ENCODE measurements around the gene RPL39.
"Not testable (repeated sequence)": the region's sequence is repeated elsewhere in the genome, so short reads cannot be mapped to it uniquely, and the experiment has no call there.

The RPL39 gene

GRCh38 chrX:119791437-119792231 is at the start of gene RPL39:
TSS of gene RPL39 (minus strand) at chrX:119791630. CDS start at chrX:119791576, 54 bp downstream.
- Histone ChIP-seq H3K4me3 (peak within 1 kb of the TSS; percentile 80), H3K27ac (peak within 1 kb of the TSS; percentile 78 to 93)
- DNase-seq (ENCODE audit: low spot score), result peak; percentile 87
- no peak for TF ChIP-seq CTCF (IDR thresholded peaks at IDR 0.05)

GRCh38 chrX:119833905-119834304 is 42.5 kb upstream of the RPL39 start:
- H3K27ac ChIP-seq, result no peak overlapping the region
- DNase-seq (ENCODE audit: low spot score), result no peak
- no peak overlapping the region for H3K4me3 ChIP-seq
- no peak for TF ChIP-seq CTCF (IDR thresholded peaks at IDR 0.05)

DNA sequence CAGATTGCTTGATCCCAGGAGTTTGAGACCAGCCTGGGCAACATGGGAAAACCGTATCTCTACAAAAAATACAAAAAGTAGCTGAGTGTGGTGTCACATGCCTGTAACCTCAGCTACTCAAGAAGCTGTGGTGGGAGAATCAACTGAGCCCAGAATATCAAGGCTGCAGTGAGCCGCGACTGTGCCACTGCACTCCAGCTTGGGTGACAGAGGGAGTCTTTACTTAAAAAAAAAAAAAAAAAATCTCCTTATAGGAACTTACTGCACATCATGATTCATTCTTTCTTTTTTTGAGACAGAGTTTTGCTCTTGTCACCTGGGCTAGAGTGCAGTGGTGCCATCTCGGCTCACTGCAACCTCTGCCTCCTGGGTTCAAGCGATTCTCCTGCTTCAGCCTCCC is 37.0 kb upstream of the RPL39 start:
- DNase-seq (ENCODE audit: low spot score), result no peak
- Histone ChIP-seq H3K27ac (no peak overlapping the region), H3K4me3 (no peak overlapping the region)
- no peak for TF ChIP-seq CTCF (IDR thresholded peaks at IDR 0.05)

- peak overlapping the region in 1 of 2 donors; percentile 25 for H3K27ac ChIP-seq
- no peak for DNase-seq (ENCODE audit: low spot score)
- no peak for TF ChIP-seq CTCF (IDR thresholded peaks at IDR 0.05)
- H3K4me3 ChIP-seq, result no peak overlapping the region
Measured at GRCh38 chrX:119826399-119826959, 35.0 kb upstream of the RPL39 start.

DNA sequence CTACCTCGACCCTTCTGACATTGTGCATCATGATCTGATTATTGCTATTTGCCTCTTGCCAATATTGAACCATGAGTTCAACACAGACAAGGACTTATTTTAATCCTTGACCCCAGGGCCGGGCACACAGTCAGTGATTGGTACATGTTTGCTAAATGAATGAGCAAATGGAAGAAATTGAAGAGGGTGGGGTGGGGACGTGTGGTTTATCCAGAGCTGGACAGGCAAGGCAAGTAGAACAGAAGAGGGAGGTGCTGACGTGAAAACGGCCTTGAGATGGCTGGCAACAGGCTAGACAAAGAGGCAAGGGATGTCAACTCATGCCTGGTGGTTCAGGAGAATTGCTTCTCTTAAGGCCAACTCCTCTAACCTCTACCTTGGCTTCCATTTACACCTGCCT is 32.8 kb upstream of the RPL39 start:
- not testable (repeated sequence) for H3K27ac ChIP-seq; DNase-seq (ENCODE audit: low spot score); H3K4me3 ChIP-seq

DNA sequence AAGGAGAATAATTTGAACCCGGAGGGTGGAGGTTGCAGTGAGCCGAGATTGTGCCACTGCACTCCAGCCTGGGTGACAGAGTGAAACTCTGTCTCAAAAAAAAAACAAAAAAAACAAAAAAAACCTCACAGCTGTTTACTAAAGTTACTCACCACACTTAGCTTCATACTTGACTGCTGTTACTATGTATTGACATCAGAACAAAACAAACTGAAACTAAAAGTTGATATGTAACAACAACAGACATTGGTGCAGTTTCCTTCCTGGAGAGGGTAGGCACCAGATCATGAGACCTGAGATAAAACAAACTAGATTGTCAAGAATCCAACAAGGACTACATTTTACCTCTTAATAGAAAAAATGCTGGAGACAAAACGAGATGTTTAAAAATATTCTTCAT is 30.3 kb upstream of the RPL39 start:
- DNase-seq (ENCODE audit: low spot score); H3K27ac ChIP-seq; H3K4me3 ChIP-seq: not testable (repeated sequence)

GRCh38 chrX:119817130-119817690 is 25.8 kb upstream of the RPL39 start:
- H3K27ac ChIP-seq, result no peak overlapping the region
- no peak for TF ChIP-seq CTCF (IDR thresholded peaks at IDR 0.05)
- no peak overlapping the region for H3K4me3 ChIP-seq
- DNase-seq (ENCODE audit: low spot score), result no peak

GRCh38 chrX:119816300-119816699 is 24.9 kb upstream of the RPL39 start:
- H3K4me3 ChIP-seq, result no peak overlapping the region
- TF ChIP-seq CTCF (IDR thresholded peaks at IDR 0.05), result no peak
- H3K27ac ChIP-seq, result no peak overlapping the region
- no peak for DNase-seq (ENCODE audit: low spot score)
